SK-N-SH (cell line): ENCODE data around the gene GFPT2. TPM values are rescaled to one million over a fixed set of nuclear protein-coding genes. Genes with fewer than 3 reads are reported as not detected.
A peak's percentile ranks its signal among the peaks of the same experiment; 100 is the strongest.

Source experiments
- CTCF ChIA-PET: fragments of 300-600, 350-600 bp; formaldehyde crosslinking; extraction: SDS; loops from one replicate; lab custom pipeline; 2021; lab: Yijun Ruan, JAX
- POLR2A ChIA-PET: fragments of 350-600 bp; sonication (Branson Sonifier 250); formaldehyde crosslinking; extraction: SDS; loops from one replicate; lab custom pipeline; 2020; ENCODE audit warnings: antibody characterized with exemption, inconsistent platforms; lab: Yijun Ruan, JAX
- DNase-seq: peaks from one replicate; pipeline ENCODE4 v3.0.0; 2012
- H2AFZ ChIP-seq: fragments of 200-600 bp; sonication (generic); 2 replicates; pipeline ENCODE4 v1.8.1; 2016; ENCODE audit warnings: antibody characterized with exemption, mild to moderate bottlenecking, low read depth
- H3F3A ChIP-seq: fragments of 200-600 bp; sonication (generic); replicated peaks from 2 replicates; pipeline ENCODE3; 2016; ENCODE audit warnings: antibody characterized with exemption, mild to moderate bottlenecking; ENCODE audit not compliant: insufficient read depth
- H3K27ac ChIP-seq, 2 experiments: fragments of 200-500 bp in 1 of 2; fragments of 200-600 bp in 1 of 2; sonication (Bioruptor generic) in 1 of 2; sonication (generic), shearing (Covaris generic) in 1 of 2; 2 replicates each; pipeline versions ENCODE4 v1.5.1 to v1.6.1; 2014 to 2016; ENCODE audit warnings: low read depth in 2 of 2, inconsistent platforms in 1 of 2, low read length in 1 of 2, mild to moderate bottlenecking in 1 of 2, mixed read lengths in 1 of 2
- H3K27me3 ChIP-seq: fragments of 200-600 bp; sonication (generic), shearing (Covaris generic); 2 replicates; pipeline ENCODE4 v1.6.1; 2016; ENCODE audit warnings: mixed run types; ENCODE audit not compliant: insufficient read depth
- H3K36me3 ChIP-seq, 2 experiments: fragments of 200-500 bp in 1 of 2; fragments of 200-600 bp in 1 of 2; sonication (Bioruptor generic) in 1 of 2; sonication (generic) in 1 of 2; replicated peaks in 1 of 2; 2 replicates each; pipeline versions ENCODE3 to v1.5.1; 2014 to 2016; ENCODE audit warnings: low read length in 1 of 2, mild to moderate bottlenecking in 1 of 2; ENCODE audit not compliant: insufficient read depth in 2 of 2, control insufficient read depth in 1 of 2
- H3K4me1 ChIP-seq, 2 experiments: fragments of 200-500 bp in 1 of 2; fragments of 200-600 bp in 1 of 2; sonication (Bioruptor generic) in 1 of 2; sonication (generic), shearing (Covaris generic) in 1 of 2; 2 replicates each; pipeline versions ENCODE4 v1.5.1 to v1.6.1; 2014 to 2016; ENCODE audit warnings: low read depth in 1 of 2, low read length in 1 of 2, mixed run types in 1 of 2; ENCODE audit not compliant: insufficient read depth in 2 of 2, control insufficient read depth in 1 of 2
- H3K4me2 ChIP-seq: fragments of 200-600 bp; sonication (generic), shearing (Covaris generic); 2 replicates; pipeline ENCODE4 v1.6.1; 2017; ENCODE audit warnings: mixed run types
- H3K4me3 ChIP-seq, 2 experiments: fragments of 200-500 bp in 1 of 2; fragments of 200-600 bp in 1 of 2; sonication (Bioruptor generic) in 1 of 2; sonication (generic), shearing (Covaris generic) in 1 of 2; 2 replicates each; pipeline versions ENCODE4 v1.5.1 to v1.8.1; 2014 to 2016; ENCODE audit warnings: low read depth in 2 of 2, inconsistent platforms in 1 of 2, low read length in 1 of 2, mild to moderate bottlenecking in 1 of 2, mixed read lengths in 1 of 2, moderate library complexity in 1 of 2
- H3K79me2 ChIP-seq: fragments of 200-600 bp; sonication (generic); 2 replicates; pipeline ENCODE4 v1.8.1; 2017; ENCODE audit warnings: mild to moderate bottlenecking; ENCODE audit not compliant: insufficient read depth
- H3K9ac ChIP-seq: fragments of 200-600 bp; sonication (generic); 2 replicates; pipeline ENCODE4 v1.6.1; 2017; ENCODE audit warnings: mixed run types
- H3K9me2 ChIP-seq: fragments of 200-600 bp; sonication (generic); 2 replicates; pipeline ENCODE4 v1.6.1; 2017; ENCODE audit warnings: mixed run types
- H3K9me3 ChIP-seq: fragments of 200-600 bp; sonication (generic); 2 replicates; pipeline ENCODE4 v1.6.1; 2017; ENCODE audit warnings: mixed run types, mild to moderate bottlenecking, moderate library complexity
- H4K20me1 ChIP-seq: fragments of 200-600 bp; sonication (generic); 2 replicates; pipeline ENCODE4 v1.6.1; 2017; ENCODE audit warnings: mild to moderate bottlenecking, mixed run types; ENCODE audit not compliant: insufficient read depth
- ELF1 ChIP-seq: IDR thresholded peaks from 2 replicates; pipeline ENCODE4 v1.4.0; 2012
- MXI1 ChIP-seq: IDR thresholded peaks from 2 replicates; pipeline ENCODE4 v1.6.1; 2012; ENCODE audit warnings: mild to moderate bottlenecking, low read depth, low read length, improper control_type of control experiment
- NRF1 ChIP-seq: IDR thresholded peaks from 2 replicates; pipeline ENCODE4 v1.6.1; 2012; ENCODE audit warnings: low read depth, mild to moderate bottlenecking, low read length
- RAD21 ChIP-seq: IDR thresholded peaks from 2 replicates; pipeline ENCODE4 v1.6.1; 2012; ENCODE audit warnings: mild to moderate bottlenecking, low read length
- RFX5 ChIP-seq: IDR thresholded peaks from 2 replicates; pipeline ENCODE4 v1.6.1; 2012; ENCODE audit warnings: mild to moderate bottlenecking, improper control_type of control experiment, low read length
- SMC3 ChIP-seq: IDR thresholded peaks from 2 replicates; pipeline ENCODE4 v1.6.1; 2012; ENCODE audit warnings: low read depth, low read length, improper control_type of control experiment
- TEAD4 ChIP-seq: IDR thresholded peaks from 2 replicates; pipeline ENCODE4 v1.4.0; 2012; ENCODE audit warnings: mild to moderate bottlenecking, borderline replicate concordance; ENCODE audit not compliant: insufficient read depth
- whole genome bisulfite sequencing: methylation state at CpG from one replicate; pipeline ENCODE4 v1.1.6; 2017; ENCODE audit warnings: low lambda C conversion rate; 5-methylcytosine and 5-hydroxymethylcytosine counted together
- polyA plus RNA-seq, 3 experiments: library from polyadenylated mRNA; depleted of rRNA; stranded (reverse); fragments of >200 nt; gene quantifications; 2 replicates each; pipeline ENCODE4 v1.2.3, GENCODE V29; 2012
- TF ChIP-seq, protein P1 (sequence below): IDR thresholded peaks from 2 replicates; pipeline ENCODE4 v1.4.0; 2012; ENCODE audit warnings: low read depth, borderline replicate concordance
- TF ChIP-seq, protein P2 (sequence below): IDR thresholded peaks from 2 replicates; pipeline ENCODE4; 2012
- TF ChIP-seq, protein P3 (sequence below): fragments of 200-600 bp; sonication (generic); IDR thresholded peaks from 2 replicates; pipeline ENCODE4 v1.6.1; 2017; ENCODE audit warnings: antibody characterized with exemption, mild to moderate bottlenecking, moderate library complexity
- TF ChIP-seq, protein P4 (sequence below): fragments of 150-350 bp; IDR thresholded peaks from 2 replicates; pipeline ENCODE4 v1.6.1; 2017; ENCODE audit warnings: antibody characterized with exemption, low read length, low read depth, borderline replicate concordance

Gene GFPT2
- polyA plus RNA-seq, 1 of the 3 experiments (the other 2 are of a cell fraction) = 8.1 TPM

DNA sequence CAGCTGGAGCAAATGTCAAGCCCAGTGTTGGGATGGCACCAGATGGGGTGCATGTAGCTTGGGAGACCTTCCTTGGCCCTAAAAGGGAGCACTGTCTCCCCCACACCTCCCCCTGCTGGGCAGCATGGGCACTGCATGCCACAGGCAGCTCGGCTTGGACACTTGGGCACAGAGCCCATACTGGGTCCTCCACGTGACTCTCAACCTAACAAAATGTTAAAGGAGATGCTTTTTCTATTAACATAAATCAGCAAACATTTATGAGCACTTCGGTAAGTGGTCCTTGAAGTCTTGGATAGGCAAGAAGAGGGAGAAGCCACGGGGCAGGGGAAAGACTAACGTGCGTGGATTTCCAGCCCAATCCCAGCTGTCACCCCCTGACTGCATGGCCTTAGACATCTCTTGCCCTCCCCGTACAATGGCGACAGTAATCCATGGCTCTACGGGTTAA is 37.3 kb downstream of the GFPT2 start:
- H3K9ac ChIP-seq = no peak overlapping the region
- H3K36me3 ChIP-seq = no peaks in the 10 kb centered on the region
- H3K9me2 ChIP-seq = no peaks in the 10 kb centered on the region
- DNase-seq = peak; percentile 85
- H4K20me1 ChIP-seq = no peaks in the 10 kb centered on the region
- WGBS = 52% methylated on average over 9 of the region's 9 CpGs
- H3K4me2 ChIP-seq = no peak overlapping the region
- no peaks in the 10 kb centered on the region for H3K27me3 ChIP-seq
- no peaks in the 10 kb centered on the region for H3K9me3 ChIP-seq
- peak; percentile 43; the same call in 1 of the 2 replicates for TF ChIP-seq MXI1
- TF ChIP-seq, protein P1, sequence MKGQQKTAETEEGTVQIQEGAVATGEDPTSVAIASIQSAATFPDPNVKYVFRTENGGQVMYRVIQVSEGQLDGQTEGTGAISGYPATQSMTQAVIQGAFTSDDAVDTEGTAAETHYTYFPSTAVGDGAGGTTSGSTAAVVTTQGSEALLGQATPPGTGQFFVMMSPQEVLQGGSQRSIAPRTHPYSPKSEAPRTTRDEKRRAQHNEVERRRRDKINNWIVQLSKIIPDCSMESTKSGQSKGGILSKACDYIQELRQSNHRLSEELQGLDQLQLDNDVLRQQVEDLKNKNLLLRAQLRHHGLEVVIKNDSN = peak; percentile 74; the same call in 1 of the 2 replicates
- peak; percentile 80 for TF ChIP-seq SMC3
- peak; percentile 75 for TF ChIP-seq RAD21
- no peak for TF ChIP-seq NRF1
- TF ChIP-seq TEAD4 = no peak
- TF ChIP-seq RFX5 = no peak
- TF ChIP-seq, protein P2, sequence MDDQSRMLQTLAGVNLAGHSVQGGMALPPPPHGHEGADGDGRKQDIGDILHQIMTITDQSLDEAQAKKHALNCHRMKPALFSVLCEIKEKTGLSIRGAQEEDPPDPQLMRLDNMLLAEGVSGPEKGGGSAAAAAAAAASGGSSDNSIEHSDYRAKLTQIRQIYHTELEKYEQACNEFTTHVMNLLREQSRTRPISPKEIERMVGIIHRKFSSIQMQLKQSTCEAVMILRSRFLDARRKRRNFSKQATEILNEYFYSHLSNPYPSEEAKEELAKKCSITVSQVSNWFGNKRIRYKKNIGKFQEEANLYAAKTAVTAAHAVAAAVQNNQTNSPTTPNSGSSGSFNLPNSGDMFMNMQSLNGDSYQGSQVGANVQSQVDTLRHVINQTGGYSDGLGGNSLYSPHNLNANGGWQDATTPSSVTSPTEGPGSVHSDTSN = no peak
- TF ChIP-seq, protein P3, sequence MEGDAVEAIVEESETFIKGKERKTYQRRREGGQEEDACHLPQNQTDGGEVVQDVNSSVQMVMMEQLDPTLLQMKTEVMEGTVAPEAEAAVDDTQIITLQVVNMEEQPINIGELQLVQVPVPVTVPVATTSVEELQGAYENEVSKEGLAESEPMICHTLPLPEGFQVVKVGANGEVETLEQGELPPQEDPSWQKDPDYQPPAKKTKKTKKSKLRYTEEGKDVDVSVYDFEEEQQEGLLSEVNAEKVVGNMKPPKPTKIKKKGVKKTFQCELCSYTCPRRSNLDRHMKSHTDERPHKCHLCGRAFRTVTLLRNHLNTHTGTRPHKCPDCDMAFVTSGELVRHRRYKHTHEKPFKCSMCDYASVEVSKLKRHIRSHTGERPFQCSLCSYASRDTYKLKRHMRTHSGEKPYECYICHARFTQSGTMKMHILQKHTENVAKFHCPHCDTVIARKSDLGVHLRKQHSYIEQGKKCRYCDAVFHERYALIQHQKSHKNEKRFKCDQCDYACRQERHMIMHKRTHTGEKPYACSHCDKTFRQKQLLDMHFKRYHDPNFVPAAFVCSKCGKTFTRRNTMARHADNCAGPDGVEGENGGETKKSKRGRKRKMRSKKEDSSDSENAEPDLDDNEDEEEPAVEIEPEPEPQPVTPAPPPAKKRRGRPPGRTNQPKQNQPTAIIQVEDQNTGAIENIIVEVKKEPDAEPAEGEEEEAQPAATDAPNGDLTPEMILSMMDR = peak; percentile 90
- no peak for TF ChIP-seq ELF1
- TF ChIP-seq, protein P4, sequence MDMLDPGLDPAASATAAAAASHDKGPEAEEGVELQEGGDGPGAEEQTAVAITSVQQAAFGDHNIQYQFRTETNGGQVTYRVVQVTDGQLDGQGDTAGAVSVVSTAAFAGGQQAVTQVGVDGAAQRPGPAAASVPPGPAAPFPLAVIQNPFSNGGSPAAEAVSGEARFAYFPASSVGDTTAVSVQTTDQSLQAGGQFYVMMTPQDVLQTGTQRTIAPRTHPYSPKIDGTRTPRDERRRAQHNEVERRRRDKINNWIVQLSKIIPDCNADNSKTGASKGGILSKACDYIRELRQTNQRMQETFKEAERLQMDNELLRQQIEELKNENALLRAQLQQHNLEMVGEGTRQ = peak; percentile 35
- TF ChIP-seq, all 33 proteins: peak for 6
- ChIA-PET POLR2A (interaction anchor here (1.2 kb wide), 1 partner anchor 22 kb away, joined by 6 read pairs; no protein-coding TSS in a partner anchor), CTCF (interaction anchor here (0.6 to 4.6 kb wide), 55 partner anchors 9 to 647 kb away, joined by 3 to 131 read pairs (median 4); partner anchors contain the start of genes GFPT2 and RASGEF1C)
- Histone ChIP-seq H3K79me2 (no peaks in the 10 kb centered on the region), H3K4me3 (no peak overlapping the region; a peak in 1 of 4 replicates), H2AFZ (no peak overlapping the region), H3F3A (no peaks in the 10 kb centered on the region), H3K27ac (no peak overlapping the region), H3K4me1 (peaks cover 0 to 2% of the 10 kb centered on the region in 2 experiments; a peak in 1 of 4 replicates)
